Stimulated activated CD4-positive, alpha-beta T cell treated with anti-CD3 and anti-CD28 coated beads, TNF-alpha, amount 100 ng/mL, for 48 hours (primary cell): ENCODE data around the gene SH3BP2.
"Not testable (repeated sequence)": the region's sequence is repeated elsewhere in the genome, so short reads cannot be mapped to it uniquely, and the experiment has no call there.

ENCODE experiments used
- DNase-seq, 3 donors: peaks; one replicate each; pipeline ENCODE4 v3.0.0-alpha.2; 2020; ENCODE audit warnings: low read depth in 3 of 3

The SH3BP2 gene

DNA sequence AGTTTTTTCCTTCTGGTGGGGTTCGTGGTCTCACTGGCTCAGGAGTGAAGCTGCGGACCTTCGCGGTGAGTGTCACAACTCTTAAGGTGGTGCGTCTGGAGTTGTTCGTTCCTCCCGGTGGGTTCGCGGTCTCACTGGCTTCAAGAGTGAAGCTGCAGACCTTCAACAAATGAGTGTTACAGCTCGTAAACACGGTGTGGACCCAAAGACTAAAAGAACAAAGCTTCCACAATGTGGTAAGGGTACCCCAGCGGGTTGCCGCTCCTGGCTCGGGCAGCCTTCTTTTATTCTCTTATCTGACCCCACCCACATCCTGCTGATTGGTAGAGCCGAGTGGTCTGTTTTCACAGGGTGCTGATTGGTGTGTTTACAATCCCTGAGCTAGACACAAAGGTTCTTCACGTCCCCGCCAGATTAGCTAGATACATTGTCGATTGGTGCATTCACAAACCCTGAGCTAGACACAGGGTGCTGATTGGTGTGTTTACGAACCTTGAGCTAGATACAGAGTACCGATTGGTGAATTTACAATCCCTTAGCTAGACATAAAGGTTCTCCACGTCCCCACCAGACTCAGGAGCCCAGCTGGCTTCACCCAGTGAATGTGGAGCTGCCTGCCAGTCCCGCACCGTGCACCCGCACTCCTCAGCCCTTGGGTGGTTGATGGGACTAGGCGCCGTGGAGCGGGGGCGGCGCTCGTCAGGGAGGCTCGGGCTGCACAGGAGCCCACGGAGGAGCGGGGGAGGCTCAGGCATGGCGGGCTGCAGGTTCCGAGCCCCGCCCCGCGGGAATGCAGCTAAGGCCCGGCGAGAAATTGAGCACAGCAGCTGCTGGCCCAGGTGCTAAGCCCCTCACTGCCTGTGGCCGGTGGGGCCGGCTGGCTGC lies 30.2 kb upstream of the SH3BP2 start:
- not testable (repeated sequence) for DNase-seq

DNA sequence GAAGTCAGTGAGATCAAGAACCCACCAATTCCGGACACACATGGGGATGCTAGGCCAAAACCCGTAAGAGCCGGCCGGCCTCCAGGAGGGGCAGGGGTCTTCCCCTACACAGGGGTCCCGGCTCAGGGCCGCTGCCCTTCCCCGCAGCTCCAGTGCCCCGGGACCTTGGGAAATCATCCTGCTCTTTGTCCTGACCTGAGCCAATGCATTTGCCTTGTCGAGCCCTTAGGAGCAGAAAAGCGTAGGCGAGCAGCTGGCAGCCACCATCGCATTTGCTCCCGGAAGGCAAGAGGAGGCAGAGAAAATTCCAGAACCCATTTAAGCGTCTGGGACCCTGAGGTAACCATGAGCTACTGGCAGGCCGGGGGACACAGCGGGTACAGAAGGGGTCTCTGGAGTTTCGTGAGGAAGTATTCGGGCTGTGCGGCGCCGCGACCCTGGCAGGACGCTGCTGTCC lies 29.3 kb upstream of the SH3BP2 start:
- no peak for DNase-seq

DNA sequence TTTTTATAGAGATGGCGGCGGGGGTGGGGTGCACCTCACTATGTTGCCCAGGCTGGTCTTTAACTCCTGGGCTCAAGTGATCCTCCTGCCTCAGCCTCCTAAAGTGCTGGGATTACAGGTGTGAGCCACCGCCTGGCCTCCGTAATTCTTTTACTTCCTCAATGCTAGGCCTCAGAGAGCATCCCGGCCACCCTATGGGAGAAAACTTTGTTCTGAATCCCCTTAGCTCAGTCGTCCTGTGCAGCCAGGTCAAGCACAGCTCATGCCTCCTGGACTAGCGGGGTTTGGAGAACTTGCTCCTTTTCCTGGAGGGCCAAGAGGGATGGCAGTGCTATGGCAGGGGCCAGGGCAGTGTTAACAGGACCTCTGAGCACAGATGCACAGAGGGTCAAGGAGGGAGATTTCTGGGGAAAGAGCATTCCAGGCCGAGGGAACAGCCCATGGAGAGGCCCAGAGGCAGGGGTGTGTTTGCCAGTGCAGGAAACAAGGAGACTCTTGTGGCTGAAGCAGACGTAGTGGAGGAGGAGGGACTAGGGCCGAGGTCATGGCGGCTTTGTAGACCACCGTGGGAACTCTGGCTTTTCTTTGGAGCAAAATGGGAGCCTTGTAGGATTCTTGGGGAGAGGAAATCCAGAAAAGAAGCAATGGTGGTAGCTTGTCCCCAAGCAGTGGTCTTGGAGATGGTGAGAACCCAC lies 26.9 kb upstream of the SH3BP2 start:
- no peak for DNase-seq

DNA sequence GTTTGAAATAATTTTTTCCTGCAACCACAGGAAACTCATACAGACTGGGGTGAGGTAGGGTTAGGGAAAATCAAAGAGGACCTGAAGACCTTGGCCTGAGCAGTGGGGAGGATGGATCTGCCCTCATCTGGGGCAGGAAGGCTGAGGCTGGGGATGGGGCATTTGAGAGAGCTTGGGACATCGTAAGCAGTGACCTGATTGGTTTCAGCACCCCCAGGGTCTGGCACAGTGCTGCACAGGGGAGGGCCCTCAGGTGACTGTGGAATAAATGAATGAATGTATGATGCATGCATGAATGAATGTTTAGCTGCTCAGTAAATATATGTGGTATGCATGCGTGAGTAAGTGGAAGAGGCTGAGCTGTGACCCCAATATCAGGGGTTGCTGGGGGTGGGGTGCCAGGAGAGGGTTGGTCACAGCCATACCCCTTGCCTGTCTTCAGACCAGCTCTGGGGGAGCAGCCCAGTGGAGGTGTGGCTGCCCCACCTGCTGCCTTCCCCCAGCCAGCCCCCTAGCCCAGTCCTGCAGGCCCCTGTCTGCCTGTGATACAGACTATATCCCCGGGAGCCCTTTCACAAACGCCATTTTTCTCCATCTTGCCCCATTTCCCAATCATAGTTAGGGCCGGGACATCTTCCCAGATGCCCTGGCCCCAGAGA lies 25.7 kb upstream of the SH3BP2 start:
- no peak for DNase-seq

DNA sequence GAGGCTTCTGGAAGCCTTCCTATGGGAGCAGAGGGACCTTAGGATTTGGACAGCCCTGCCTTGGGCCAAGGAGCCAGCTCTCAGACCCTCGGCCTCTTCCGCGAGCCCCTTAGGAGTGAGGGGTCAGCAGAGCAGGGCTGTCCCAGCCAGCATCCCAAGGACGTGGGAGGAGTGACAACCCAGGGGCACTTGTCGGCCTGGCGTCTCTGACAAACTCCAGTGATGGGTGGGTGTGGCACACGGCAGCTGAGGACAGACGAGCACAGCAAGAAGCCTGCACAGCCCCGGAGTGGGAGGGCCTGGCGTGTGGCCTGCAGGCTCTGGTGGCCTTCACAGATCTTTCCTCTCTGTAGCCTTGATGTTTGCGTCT lies 25.2 kb upstream of the SH3BP2 start:
- no peak for DNase-seq

DNA sequence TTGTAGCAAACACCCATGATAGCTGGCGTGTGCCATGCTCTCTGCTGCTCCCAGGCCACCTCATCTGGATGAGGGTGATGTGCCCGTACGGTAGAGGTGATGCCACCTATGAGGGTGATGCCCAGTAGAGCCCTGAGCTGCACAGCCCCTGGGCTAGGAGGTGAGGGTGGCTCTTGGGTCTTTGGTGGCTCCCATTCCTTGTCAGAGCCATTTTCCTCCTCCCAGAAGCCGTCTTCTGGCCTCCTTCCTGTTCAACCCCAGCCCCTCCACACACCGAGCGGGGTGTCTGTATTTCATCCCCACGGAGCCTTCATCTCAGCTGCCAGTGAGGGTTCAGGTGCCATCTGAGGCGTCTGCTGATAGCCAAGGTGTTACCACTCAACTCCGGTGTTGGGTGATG lies 24.8 kb upstream of the SH3BP2 start:
- no peak for DNase-seq

DNA sequence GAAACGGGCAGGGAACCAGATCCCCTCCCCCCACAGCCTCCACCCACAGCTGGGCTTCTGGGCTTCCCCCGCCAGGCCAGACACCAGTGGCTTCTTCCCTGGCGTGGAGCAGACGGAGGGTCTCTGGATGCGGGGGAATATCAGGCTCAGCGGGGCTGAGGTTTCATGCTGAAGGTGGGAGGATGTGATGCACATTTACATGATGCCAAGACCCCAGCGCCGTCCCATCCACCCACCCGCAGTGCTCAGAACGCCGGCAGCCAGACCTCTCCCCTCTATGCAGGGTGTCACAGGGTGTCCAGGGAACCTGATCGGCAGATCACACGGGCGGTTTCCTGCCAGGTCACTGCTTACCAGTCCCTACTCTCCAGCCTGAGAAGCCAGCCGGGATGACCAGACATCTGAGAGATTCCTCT lies 24.0 kb upstream of the SH3BP2 start:
- DNase-seq = no peak

DNA sequence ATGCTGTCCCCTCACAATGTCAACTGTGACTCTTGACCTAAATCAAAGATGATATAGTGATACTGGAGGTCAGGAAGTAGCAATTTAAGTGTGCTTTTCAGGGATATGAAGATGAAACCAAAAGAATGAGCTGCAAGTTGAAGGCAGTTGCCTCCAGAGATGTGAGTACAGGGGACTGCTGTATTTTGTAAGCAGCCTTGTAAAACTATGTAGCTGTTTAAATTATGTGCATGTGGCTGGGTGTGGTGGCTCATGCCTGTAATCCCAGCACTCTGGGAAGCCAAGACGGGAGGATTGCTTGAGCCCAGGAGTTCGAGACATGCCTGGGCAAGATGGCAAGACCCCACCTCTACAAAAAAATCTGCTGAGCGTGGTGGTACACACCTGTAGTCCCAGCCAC lies 21.6 kb upstream of the SH3BP2 start:
- no peak for DNase-seq

DNA sequence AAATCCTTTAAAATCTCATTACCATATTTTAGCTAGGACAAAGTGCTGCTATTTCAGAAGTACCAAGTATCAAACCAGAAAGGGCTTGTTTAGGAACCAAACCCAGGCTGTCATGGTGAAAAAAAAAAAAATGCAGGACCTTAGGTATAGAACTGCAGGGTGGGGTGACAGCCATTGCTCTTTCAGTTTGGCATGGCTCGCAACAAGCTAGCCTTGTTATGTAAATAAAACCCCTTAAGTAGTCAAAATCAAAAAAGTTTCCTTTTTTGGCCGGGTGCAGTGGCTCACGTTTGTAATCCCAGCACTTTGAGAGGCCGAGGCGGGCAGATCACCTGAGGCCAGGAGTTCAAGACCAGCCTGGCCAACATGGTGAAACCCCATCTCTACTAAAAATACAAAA lies 12.2 kb upstream of the SH3BP2 start:
- not testable (repeated sequence) for DNase-seq

DNA sequence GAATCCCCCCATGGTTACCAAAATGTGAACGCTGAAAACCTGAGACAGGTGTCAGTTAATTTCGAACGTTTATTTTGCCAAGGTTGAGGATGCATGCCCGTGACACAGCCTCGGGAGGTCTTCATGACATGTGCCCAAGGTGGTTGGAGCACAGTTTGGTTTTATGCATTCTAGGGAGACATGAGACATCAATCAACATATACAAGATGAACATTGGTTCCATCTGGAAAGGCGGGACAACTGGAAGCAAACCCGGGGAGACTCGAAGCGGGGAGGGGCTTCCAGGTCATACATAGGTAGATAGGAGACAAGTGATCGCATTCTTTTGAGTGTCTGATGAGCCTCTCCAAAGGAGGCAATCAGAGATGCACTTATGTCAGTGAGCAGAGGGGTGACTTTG lies 11.0 kb upstream of the SH3BP2 start:
- DNase-seq = no peak

DNA sequence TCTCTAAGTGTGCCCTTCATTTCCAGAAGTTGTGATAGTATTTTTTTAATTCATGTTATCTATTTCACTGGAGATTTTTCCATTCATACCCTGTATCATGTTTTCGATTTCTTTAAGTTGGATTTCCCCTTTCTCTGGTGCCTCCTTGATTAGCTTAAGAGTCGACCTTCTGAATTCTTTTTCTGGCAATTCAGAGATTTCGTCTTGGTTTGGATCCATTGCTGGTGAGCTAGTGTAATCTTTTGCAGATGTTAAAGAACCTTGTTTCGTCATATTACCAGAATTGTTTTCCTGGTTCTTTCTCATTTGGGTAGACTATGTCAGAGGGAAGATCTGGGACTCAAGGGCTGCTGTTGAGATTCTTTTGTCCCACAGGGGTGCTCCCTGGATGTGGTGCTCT lies 9.1 kb upstream of the SH3BP2 start:
- DNase-seq = no peak

DNA sequence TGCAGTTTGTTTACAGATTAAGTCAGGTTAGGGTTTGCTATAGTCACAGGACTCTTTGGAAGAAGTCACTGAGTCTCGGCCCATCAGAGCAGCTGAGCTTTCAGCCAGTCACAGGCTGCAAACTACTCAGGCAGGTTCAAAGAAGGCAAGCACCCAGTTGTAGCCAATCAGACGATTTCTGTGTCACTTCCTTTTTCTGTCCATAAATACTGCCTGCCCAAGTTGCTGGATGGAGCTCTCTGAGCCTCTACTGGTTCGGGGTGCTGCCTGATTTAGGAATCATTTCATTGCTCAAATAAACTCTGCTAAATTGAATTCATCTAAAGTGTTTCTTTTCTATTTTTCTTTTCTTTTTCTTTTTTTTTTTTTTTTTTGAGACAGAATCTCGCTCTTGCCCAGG lies 7.3 kb upstream of the SH3BP2 start:
- no peak for DNase-seq

DNA sequence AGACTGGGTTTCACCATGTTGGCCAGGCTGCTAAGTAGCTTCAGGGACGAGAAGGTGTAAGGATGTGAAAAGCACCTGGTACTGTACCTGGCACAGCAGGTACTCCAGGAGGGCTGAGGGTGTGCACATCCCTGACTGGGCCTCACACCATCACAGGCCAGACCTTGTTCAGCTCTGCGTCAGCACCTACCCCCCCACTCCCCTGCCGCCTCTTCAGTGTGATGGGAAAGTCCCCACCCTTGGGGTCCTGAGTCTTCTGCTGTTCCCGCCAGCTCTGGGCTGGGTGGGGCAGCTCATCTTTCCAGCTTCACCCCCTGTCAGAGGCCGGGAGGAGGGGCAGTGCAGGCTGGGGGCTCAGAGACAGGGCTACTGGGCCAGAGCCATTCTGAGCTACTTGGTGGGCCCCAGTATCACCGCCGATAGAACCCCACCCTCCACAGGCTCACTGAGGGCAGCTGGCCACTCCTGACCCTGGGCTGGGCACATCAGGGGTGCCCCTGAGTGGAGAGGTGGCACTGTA lies 6.7 kb upstream of the SH3BP2 start:
- DNase-seq = peak in 1 of 3 donors; percentile 62

DNA sequence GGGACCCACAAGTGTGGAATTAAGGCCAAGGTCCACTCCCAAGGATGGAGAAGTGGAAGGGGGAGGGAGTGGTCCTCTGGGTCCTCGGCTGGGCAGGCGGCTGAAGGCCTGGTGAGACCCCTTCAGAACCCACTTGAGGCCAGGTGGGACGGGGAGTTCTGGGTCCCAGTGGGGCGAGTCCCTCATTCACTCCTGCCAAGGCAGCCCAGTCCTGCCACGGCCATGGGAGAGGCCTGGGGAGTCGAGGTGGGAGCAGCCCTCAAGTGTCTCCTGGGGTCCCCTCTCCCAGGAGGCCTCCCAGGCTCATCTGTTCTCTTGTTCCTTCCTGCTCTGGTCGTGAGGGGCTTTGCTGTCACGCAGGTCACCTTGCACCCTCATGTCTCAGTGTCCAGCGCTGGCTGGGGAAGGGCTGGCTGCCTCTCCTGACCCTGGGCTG lies 6.1 kb upstream of the SH3BP2 start:
- DNase-seq = no peak

DNA sequence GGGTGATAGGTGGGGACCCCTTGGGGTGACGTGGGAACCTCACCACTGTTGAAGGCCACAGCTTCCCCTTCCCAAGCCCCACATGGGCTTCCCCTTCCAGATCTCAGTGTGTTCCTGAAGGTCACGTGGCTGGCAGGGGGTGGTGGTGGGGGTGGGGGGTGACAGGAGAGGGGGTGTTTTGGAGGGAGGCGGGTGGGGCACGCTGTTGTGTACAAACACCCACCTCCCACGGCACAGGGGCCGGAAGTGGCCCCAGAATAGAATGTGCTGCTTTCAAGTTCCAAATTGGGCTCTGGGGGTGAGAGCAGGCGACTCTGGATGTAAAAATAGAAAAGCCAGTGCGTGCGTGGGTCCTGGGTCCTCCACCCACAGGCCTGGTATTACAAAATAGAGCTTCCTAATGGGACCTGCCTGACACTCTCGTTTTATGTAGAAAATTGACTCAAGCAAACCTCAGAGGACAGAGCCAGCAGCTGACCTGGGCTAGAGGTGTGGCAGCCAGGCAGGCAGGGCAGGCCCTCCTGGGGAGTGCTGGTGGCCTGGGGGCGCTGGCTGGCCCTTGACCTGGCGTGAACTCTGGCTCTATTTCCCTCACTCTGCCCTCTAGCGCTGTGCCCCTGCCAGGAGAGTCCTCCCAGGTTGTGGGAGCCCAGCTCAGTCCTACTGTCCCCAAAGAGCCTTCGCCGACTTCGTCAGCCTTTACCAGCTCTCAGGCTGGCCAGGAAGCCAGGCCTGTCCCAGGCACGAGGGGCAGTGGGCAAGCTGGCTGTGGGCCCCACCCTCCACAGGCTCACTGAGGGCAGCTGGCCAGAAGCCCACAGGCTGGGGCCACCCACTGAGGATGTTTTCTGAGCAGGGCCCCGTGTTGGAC lies 5.4 kb upstream of the SH3BP2 start:
- no peak for DNase-seq

DNA sequence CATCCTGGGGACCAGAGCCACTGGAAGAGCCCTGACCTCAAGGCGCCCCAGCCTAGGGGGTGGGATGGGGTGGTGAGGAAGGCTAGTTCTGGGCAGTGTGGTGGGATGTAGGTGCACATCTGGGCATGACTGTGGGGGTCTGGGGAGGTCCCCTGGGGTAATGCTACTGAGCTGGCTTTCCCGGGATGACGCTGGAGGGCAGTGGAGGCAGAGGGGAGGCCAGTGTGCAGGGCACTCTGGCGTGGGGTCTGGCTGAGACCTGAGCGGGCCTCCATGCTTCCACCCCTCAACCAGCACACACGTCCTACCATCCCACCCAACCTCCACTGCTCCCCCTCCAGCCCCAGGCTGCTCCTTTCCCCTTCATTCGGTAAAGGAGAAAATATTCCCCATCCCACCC lies 4.8 kb upstream of the SH3BP2 start:
- no peak for DNase-seq

DNA sequence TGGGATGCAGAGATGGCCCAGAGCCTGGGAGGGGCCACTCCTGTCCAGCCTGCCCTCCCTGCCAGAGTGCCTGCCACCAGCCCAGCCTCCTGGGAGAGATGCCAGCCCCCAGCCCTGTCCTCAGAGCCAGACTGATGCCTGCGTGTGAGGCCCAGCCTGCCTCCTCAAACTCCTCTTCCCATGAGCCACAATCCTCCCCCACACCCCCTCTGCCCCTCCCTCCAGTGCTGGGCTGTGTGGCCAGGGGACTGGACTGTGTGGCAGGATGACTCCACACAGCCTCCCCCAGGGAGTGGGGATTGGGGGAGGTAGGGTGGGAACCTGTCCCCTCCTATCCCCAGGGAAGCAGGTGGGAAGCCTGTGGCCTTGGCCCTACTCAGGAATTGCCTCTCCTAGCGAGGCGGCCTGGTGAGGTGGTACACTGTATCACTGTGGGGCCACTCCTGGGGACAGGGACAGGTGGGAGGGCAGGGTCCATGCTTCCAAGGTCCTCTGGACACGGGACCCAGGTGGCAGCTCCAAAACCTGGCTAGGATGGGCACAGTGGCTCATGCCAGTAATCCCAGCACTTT lies 4.3 kb upstream of the SH3BP2 start:
- DNase-seq = no peak

DNA sequence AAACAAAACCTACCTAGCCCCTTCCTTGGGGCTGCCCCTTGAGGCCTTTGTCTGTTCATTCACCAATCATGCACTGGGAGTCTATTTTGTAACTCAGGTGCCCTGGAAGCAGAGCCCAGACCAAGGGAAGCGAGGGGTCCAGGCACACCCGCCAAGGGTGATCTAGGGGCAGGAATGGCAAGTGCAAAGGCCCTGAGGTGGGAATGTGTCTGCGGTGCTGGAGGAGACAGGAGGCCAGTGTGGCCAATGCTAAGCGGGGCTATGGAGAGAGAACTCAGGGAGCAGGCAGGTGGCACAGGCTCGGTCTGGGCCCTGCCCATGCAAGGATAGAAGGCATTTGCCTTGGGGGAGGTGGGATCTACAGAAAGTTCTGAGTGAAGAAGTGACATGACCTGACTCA lies 3.5 kb upstream of the SH3BP2 start:
- DNase-seq = no peak

DNA sequence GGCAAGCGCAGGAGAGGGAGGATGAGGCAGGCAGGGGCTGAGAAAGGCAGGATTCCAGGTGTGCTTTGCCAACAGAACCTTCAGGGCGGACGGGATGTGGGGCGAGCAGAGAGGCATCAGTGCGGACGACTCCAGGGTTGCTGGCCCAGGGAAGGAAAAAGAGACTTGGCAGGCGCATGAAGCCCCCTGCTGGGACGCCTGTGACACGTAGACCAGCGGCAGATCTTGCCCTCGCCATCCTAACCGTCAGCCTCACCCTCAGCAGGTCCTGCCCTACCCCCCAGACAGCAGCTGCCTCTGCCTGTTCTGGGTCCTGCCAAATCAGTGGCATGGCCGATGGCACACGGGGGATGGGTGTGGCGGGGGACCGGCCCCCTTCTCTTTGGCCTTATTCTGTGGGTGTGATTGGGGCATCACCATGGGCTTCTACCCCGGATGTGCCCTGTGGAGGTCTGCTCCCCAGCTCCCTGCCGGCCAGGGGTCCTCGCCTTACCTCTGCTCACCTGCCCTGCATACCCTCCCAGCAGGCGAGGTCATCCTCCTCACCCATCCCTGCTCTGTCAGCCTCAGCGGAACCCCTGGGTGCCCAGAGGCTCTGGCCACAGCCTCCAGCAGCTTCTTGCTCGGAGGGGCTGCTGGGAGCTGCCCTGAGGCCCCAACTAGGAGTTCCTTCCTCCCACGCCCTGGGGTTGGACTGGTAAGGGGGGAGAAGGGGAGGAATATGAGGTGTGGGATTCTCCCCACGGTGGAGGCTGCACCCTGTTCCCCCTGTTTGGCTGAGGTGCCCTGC lies 2.9 kb upstream of the SH3BP2 start:
- DNase-seq = no peak
